HEK293 (cell line): ENCODE results near the gene SLC39A11.

Experiments
- CTCF ChIA-PET: fragments of 350-600 bp; formaldehyde crosslinking; extraction: SDS; loops from one replicate; lab custom pipeline; 2021; ENCODE audit warnings: antibody characterized with exemption; lab: Yijun Ruan, JAX
- POLR2A ChIA-PET: fragments of 300-600 bp; formaldehyde crosslinking; extraction: SDS; loops from one replicate; lab custom pipeline; 2020; ENCODE audit warnings: antibody characterized with exemption, inconsistent platforms; lab: Yijun Ruan, JAX
- H3K27ac ChIP-seq: fragments of 200-500 bp; sonication (Bioruptor generic); 2 replicates; pipeline ENCODE4 v1.5.1; 2014; ENCODE audit warnings: low read depth, low read length, control low read depth, inconsistent platforms; ENCODE audit errors: extremely low read depth
- H3K36me3 ChIP-seq, 2 experiments: fragments of 200-500 bp in 1 of 2; sonication (Bioruptor generic) in 1 of 2; 1 replicate in 1 of 2; 2 replicates in 1 of 2; pipeline ENCODE4 v1.5.1; 2014 to 2017; ENCODE audit warnings: inconsistent platforms in 2 of 2, low read length in 2 of 2; ENCODE audit not compliant: control insufficient read depth in 2 of 2, insufficient read depth in 1 of 2
- H3K4me1 ChIP-seq: fragments of 200-500 bp; sonication (Bioruptor generic); 2 replicates; pipeline ENCODE4 v1.5.1; 2014; ENCODE audit warnings: mild to moderate bottlenecking, low read length, inconsistent platforms; ENCODE audit not compliant: control insufficient read depth, insufficient read depth
- H3K4me3 ChIP-seq: 2 replicates; pipeline ENCODE4 v1.5.1; 2011; ENCODE audit warnings: low read depth, mild to moderate bottlenecking, control low read depth, low read length, moderate library complexity
- H3K9me3 ChIP-seq: fragments of 200-500 bp; sonication (Bioruptor generic); 2 replicates; pipeline ENCODE4 v1.5.1; 2014; ENCODE audit warnings: low read depth, low read length, inconsistent platforms; ENCODE audit not compliant: control insufficient read depth, insufficient read depth
- INSM2 ChIP-seq: fragments of 450-650 bp; formaldehyde crosslinking; IDR thresholded peaks from 2 replicates; pipeline ENCODE4 v1.5.1; 2016; ENCODE audit warnings: missing biosample characterization, missing genetic modification characterization
- ZBTB21 ChIP-seq: fragments of 450-650 bp; formaldehyde crosslinking; IDR thresholded peaks from 2 replicates; pipeline ENCODE4 v1.5.1; 2017; ENCODE audit warnings: missing biosample characterization, missing genetic modification characterization
- ZBTB8A ChIP-seq: fragments of 450-650 bp; formaldehyde crosslinking; IDR thresholded peaks from 2 replicates; pipeline ENCODE4 v1.5.1; 2016; ENCODE audit warnings: missing biosample characterization, missing genetic modification characterization
- ZNF121 ChIP-seq: fragments of 450-650 bp; formaldehyde crosslinking; IDR thresholded peaks from 2 replicates; pipeline ENCODE4 v1.5.1; 2016; ENCODE audit warnings: missing biosample characterization, missing genetic modification characterization
- ZNF148 ChIP-seq: fragments of 450-650 bp; formaldehyde crosslinking; IDR thresholded peaks from 2 replicates; pipeline ENCODE4 v1.5.0; 2017; ENCODE audit warnings: missing biosample characterization, missing genetic modification characterization, borderline replicate concordance
- ZNF175 ChIP-seq: fragments of 450-650 bp; formaldehyde crosslinking; IDR thresholded peaks from 2 replicates; pipeline ENCODE4 v1.5.1; 2016; ENCODE audit warnings: missing biosample characterization, missing genetic modification characterization
- ZNF280C ChIP-seq: fragments of 450-650 bp; formaldehyde crosslinking; IDR thresholded peaks from 2 replicates; pipeline ENCODE4 v1.5.1; 2016; ENCODE audit warnings: missing biosample characterization, missing genetic modification characterization
- ZNF354C ChIP-seq: fragments of 450-650 bp; formaldehyde crosslinking; IDR thresholded peaks from 2 replicates; pipeline ENCODE4 v1.5.1; 2016; ENCODE audit warnings: missing biosample characterization, missing genetic modification characterization, low read depth, borderline replicate concordance
- ZNF670 ChIP-seq: fragments of 450-650 bp; formaldehyde crosslinking; IDR thresholded peaks from 2 replicates; pipeline ENCODE4 v1.5.1; 2016; ENCODE audit warnings: missing biosample characterization, missing genetic modification characterization, low read depth
- ZNF776 ChIP-seq: fragments of 450-650 bp; formaldehyde crosslinking; IDR thresholded peaks from 2 replicates; pipeline ENCODE4 v1.5.0; 2017; ENCODE audit warnings: missing biosample characterization, missing genetic modification characterization, borderline replicate concordance
- ZSCAN16 ChIP-seq: fragments of 450-650 bp; formaldehyde crosslinking; IDR thresholded peaks from 2 replicates; pipeline ENCODE4 v1.5.1; 2016; ENCODE audit warnings: missing biosample characterization, missing genetic modification characterization
- TF ChIP-seq, protein P1 (sequence below): fragments of 450-650 bp; formaldehyde crosslinking; IDR thresholded peaks from 2 replicates; pipeline ENCODE4 v1.5.1; 2016; ENCODE audit warnings: missing biosample characterization, missing genetic modification characterization
- TF ChIP-seq, protein P2 (sequence below): fragments of 450-650 bp; formaldehyde crosslinking; IDR thresholded peaks from 2 replicates; pipeline ENCODE4 v1.5.1; 2016; ENCODE audit warnings: missing biosample characterization, missing genetic modification characterization, low read depth

SLC39A11 gene

DNA sequence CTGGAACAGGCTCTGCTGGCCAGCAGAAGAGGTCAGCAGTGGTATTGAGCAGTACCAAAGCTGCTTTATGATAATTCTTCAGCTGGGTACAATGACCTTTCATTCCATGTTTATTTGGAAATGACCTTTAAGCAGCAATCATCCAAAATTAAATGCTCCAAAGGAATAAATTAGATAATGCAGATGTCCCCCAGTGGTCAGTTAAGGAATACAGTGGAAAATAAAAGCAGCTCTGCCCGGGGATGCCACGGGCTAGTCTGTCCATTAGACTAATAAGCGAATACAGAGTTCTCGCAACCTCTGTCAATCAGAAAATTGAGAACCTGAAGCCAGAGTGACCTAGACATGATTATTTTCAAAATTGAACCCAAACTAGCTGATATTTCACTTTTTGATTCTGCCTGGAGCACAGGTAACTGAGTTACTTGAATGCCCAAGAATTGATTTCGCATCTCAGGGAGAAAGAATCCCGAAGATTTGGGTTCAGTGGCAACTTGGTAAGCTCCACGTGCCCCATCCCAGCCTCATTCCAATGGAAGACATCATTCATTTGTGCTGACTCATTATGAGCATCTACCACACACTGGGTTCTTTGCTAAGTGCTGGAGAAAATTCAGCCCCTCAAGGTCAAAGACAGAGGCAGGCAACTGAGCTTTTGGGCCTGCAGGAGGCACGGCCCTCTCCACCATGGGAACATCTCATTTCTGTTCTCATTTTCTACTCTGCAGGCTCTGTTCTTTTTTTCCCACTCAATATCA lies 34.4 kb upstream of the SLC39A11 start (continued):
- no peak for TF ChIP-seq INSM2
- TF ChIP-seq, protein P1, sequence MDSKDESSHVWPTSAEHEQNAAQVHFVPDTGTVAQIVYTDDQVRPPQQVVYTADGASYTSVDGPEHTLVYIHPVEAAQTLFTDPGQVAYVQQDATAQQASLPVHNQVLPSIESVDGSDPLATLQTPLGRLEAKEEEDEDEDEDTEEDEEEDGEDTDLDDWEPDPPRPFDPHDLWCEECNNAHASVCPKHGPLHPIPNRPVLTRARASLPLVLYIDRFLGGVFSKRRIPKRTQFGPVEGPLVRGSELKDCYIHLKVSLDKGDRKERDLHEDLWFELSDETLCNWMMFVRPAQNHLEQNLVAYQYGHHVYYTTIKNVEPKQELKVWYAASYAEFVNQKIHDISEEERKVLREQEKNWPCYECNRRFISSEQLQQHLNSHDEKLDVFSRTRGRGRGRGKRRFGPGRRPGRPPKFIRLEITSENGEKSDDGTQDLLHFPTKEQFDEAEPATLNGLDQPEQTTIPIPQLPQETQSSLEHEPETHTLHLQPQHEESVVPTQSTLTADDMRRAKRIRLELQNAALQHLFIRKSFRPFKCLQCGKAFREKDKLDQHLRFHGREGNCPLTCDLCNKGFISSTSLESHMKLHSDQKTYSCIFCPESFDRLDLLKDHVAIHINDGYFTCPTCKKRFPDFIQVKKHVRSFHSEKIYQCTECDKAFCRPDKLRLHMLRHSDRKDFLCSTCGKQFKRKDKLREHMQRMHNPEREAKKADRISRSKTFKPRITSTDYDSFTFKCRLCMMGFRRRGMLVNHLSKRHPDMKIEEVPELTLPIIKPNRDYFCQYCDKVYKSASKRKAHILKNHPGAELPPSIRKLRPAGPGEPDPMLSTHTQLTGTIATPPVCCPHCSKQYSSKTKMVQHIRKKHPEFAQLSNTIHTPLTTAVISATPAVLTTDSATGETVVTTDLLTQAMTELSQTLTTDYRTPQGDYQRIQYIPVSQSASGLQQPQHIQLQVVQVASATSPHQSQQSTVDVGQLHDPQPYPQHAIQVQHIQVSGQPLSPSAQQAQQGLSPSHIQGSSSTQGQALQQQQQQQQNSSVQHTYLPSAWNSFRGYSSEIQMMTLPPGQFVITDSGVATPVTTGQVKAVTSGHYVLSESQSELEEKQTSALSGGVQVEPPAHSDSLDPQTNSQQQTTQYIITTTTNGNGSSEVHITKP (tag by site-specific recombination), result no peak
- TF ChIP-seq ZBTB21 (tag by site-specific recombination), result no peak
- no peak for TF ChIP-seq ZNF175 (tag by site-specific recombination)
- no peak for TF ChIP-seq ZNF148 (tag by site-specific recombination)

DNA sequence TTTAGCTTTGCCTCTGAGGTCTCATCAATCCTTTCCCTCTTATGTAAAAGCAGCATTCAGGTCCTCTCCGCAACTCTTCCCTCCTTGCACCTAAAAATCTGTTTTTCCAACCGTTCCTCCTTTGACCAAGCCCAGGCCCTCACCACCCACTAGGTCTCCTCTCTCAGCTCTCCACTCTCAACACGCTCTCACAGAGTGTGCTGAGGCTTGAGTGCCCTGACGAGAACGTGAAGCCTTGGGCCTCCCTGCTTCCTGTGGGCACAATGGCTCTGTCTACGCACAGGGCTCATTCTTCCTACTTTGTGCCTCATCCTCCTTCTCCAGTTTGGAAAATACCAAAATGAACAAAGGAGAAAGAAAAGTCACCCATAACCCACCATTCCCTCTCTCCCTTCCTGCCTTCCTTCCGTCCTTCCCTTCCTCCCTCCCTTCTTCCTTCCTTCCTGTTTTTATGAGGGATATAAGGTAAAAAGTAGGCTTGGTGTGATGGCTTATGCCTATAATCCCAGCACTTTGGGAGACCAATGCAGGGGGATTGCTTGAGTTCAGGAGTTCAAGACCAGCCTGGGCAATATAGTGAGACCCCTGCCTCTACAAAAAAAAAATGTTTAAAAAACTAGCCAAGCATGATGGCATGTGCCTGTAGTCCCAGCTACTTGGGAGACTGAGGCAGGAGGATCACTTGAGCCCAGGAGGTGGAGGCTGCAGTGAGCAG lies 31.3 kb upstream of the SLC39A11 start:
- ChIA-PET CTCF (interaction anchor here (1.4 to 2.5 kb wide), 2 partner anchors 137 to 398 kb away, joined by 3 to 8 read pairs; no protein-coding TSS in a partner anchor), POLR2A (interaction anchor here (1.1 kb wide), 1 partner anchor 108 kb away, joined by 4 read pairs; a partner anchor contains a TSS)
- H3K36me3 ChIP-seq, result no peaks in the 10 kb centered on the region
- H3K4me3 ChIP-seq, result no peak overlapping the region
- H3K4me1 ChIP-seq, result no peaks in the 10 kb centered on the region
- H3K9me3 ChIP-seq, result no peaks in the 10 kb centered on the region
- TF ChIP-seq ZNF776 (tag by site-specific recombination), result no peak
- no peak for TF ChIP-seq ZSCAN16
- no peak for TF ChIP-seq ZNF670
- TF ChIP-seq ZNF280C (tag by site-specific recombination), result no peak
- no peak for TF ChIP-seq ZNF354C (tag by site-specific recombination)
- TF ChIP-seq ZBTB8A, result no peak
- TF ChIP-seq, protein P2, sequence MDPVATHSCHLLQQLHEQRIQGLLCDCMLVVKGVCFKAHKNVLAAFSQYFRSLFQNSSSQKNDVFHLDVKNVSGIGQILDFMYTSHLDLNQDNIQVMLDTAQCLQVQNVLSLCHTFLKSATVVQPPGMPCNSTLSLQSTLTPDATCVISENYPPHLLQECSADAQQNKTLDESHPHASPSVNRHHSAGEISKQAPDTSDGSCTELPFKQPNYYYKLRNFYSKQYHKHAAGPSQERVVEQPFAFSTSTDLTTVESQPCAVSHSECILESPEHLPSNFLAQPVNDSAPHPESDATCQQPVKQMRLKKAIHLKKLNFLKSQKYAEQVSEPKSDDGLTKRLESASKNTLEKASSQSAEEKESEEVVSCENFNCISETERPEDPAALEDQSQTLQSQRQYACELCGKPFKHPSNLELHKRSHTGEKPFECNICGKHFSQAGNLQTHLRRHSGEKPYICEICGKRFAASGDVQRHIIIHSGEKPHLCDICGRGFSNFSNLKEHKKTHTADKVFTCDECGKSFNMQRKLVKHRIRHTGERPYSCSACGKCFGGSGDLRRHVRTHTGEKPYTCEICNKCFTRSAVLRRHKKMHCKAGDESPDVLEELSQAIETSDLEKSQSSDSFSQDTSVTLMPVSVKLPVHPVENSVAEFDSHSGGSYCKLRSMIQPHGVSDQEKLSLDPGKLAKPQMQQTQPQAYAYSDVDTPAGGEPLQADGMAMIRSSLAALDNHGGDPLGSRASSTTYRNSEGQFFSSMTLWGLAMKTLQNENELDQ, result no peak
- TF ChIP-seq ZNF121 (tag by site-specific recombination), result peak; percentile 33; the same call in 1 of the 2 replicates
- H3K27ac ChIP-seq, result no peak overlapping the region
